H4 (cell line): ENCODE data around the gene SPDEF. TPM values are rescaled to one million over a fixed set of nuclear protein-coding genes. Genes with fewer than 3 reads are reported as not detected.

Source experiments
- DNase-seq: peaks from one replicate; pipeline ENCODE4 v3.0.0-alpha.2; 2015; ENCODE audit warnings: low spot score
- total RNA-seq: library from RNA; depleted of rRNA; stranded (reverse); fragments of >200 nt; shearing (Covaris generic); gene quantifications from 2 replicates; pipeline ENCODE4 v1.2.3, GENCODE V29; 2014

The SPDEF gene
- total RNA-seq, 1 experiment from 2014 or later = not detected

DNA sequence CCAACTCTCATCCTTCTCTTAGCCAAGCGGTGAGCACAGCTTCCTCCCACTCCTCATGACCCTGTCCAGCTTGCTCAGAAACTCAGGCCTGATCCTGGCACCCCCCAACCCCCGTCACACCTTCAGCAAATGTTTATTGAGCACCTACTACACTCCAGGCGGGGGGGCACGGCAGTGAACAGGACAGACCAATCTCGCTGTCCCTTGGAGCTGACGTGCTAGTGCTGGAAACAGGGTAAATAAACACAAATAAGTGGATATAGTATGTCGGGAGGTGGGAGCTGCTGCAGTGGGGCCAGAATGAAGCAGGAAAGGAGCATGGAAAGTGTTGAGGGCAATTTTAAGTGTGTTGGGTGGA, 7.4 kb upstream of the SPDEF start:
- no peak for DNase-seq

DNA sequence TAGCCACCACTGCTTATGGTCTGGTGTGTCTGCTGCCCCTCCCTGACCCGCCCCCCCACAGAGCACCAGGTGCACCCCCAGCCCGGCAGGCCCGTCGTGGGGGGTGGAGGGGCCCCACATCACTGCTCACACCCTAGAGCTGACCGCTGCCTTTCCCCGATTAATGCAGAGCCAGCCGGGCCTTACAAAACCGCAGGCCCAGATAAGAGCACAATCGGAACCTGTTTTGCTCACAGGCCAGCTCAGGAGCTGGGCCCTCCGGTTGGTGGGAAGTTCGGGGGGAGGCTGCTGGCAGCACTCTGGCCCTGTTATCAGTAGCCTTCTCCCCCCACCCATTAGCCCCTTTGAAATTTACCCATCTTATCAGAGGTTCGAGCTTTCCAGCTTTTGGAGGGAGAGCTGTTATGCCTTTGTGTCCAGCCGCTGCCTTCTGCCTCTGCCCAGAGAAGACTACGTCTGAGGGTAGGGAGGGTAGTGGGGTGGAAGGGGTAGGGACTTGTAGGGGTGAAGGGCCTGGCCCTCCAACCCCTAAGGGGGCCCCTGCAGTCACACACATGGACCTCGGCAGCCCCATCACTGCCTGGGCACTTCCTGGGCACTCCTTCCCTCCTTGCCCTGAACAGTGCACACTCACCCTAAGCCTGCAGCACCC, 6.9 kb upstream of the SPDEF start:
- no peak for DNase-seq

DNA sequence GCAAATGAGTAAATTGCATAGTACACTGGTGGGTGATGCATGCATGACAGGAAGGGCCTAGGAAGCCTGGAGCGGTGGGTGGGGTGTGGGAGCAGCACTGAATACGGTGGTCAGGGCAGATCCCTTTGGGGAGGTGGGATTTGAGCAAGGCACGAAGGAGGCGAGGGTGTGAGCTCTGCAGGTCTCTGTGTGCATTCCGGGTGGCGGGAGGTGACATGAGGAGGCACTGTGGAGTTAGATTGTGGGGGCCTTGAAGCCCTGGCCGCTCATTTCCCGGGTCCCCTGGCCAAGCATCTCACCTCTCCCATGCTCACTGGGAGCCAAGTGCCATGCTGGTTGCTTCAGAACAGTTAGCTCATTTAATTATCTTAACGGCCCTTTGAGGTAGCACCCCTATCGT, 6.2 kb upstream of the SPDEF start:
- no peak for DNase-seq

DNA sequence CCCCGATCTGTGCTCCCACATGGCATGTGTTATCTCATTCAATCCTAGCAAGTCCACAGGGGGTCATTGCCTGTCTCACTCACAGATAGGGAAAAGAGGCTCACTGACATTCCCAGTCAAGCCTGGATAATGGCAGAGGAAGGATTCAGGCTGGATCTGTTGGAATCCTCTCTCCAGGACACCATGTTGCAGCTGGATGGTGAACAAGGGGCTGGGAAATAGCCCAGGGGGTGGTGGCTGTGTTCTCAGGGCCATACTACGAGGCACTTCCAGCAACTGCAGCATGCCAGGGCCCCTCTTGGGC, 5.0 kb upstream of the SPDEF start:
- no peak for DNase-seq

DNA sequence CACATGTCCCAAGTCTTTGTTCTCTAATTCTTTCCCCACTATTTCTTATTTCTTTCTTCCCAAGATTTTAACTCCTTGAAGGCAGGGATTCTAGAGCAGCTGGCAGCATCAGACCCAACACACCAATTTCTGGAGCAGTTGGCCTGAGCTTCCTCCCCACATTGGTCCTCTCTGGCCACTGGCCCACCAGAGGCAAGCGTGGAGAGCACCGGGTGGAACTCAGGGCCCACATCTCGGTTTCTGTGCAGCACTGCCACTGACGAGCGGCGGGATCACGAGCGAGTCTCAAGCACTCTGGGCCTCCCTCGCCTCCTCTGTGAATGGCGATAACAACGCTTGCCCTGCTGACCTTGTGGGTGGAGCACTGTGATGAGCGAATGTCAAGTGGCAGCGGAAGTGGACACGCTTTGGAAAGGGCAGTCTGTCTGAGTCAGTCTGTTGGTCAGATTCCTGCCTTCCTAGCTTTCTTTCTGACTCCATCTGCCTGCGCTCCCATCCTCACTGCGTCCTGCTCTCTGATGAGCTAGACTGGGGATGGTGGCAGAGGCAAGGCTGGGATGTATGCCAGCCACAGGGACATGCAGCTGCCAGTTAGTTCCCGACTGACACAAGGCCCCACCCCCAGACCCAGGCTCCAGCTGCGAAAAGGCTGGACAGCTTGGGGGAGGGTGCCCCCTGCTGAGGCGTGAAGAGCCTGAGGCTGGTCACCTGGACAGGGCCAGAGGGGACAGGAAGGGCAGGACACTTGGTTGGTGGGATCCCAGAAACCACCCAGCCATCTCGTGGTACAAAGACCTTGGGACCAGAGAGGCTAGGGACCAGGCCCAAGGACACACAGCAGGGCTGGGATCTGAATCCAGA, 4.5 kb upstream of the SPDEF start:
- DNase-seq = no peak

DNA sequence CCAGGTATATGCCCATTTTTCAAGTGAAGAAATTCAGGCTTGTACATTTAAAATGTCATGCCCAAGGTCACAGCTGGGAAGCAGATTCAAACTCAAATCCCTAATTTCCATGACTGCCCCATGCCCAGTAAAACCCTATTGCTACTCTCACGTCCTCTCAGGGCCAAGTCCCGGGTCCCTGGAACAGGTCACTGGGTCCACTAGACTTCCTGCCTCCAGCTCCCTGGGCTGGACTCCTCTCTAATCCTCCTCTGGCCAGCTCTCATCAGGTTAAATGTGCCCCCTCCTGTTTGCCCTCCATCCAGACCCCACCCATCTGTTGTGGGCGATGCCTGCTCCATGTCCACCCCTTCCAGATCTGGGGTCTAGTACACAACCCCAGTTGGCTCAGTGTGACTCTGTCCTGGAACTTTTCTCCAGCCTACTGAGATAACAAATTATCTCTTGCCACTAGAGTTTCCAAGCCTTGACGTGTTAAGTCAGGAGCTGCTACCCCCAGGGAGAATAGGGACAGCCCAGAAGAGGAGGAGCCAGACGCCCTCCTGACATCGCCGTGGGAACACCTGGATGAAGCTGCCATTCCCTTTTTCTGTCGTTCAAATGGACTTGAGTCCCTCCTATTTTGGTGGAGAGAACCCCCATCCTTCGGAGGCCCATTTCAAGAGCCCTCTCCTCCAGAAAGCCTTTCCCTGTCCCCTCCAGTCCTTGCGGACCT, 3.7 kb upstream of the SPDEF start:
- DNase-seq = no peak

DNA sequence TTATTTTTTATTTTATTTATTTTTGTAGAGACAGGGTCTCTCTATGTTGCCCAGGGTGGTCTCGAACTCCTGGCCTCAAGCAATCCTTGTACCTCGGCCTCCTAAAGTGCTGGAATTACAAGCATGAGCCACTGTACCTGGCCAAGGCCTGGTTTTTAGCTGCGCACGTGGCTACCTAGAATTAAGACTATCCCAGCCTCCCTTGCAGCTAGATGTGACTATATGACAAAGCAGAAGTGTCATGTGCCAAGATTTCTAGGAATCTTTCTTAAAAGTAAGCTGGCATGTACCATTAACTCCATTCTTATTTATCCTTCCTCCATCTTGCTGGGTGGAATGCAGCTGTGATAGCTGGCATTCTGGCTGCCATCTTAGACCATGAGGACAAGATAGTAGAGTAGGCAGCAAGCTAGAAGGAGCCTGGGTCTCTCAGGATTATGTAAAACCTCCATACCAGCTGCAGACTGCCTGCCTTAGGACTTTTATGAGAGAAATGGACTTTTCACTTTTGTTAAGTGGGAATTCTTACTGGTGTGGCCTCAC, 2.1 kb upstream of the SPDEF start:
- no peak for DNase-seq

DNA sequence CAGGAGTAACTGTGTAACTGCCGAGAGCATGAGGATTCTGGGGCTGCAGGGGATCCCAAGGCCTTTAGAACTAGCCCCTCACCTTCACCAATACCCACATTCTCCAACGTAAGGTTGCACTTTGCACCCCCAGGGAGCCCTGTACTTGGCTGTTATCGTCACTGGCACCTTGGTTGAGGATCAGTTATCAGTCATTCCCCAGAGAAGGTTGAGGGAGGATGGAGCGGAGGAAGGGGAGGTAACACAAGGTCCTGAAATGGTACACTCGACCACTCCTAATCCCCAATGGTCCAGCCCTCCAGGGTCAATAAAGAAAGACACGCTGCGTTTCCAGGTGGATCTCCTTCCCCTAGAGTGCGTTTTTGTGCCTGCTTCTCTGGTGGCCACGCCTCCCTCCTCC, 1.1 kb upstream of the SPDEF start:
- no peak for DNase-seq

DNA sequence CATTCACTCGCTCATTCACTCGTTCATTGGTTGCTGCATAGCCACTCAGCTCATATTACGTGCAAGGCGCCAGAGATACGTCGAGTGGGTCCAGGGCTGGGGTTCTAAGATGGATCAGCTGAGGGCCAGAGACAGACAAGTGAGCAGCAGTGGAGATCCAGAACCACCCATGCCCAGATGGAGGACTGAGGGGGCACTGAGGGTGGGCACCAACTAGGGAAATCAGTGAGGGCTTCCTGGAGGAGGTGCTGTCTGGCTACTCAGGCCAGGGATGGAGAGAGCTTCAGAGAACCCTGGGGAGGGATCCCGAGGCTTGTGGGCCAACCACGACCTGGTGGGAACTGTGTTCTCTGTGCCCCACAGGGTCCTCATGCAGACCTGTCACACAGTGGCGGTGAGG, 364 bp upstream of the SPDEF start:
- DNase-seq = no peak

DNA sequence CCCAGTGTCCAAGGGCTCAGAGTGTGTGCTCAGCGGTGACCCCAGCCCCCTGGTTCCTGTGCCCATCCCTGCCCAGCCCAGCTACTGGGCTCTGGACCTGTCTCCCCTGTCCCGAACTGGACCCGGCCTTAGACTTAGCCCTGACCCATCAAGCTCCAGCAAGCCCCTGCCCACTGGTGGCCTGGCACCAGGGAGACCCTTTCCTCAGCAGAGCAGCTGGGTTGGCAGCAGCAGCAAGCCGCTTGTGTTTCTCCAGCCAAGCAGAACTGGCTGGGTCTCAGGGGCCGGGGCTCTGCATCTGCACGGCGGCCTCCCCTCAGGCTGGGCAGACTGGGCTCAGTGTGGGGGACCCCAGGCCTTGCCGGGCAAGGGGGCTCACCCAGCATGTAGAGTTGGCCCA, 801 bp downstream of the SPDEF start:
- no peak for DNase-seq

DNA sequence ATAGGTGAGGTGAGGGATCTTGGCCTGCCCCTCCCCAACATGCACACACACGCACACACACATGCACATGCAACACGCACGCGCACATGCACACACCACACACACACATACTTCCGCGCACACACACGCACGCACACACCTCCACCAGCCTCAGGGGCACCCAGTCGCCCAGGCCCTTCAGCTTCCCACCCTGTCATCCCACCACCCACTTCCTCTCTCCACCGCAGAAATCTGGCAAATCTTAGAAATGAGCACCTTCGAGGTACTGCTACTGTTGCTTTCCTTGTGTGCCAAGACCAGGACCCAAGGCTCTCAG, 1.2 kb downstream of the SPDEF start:
- no peak for DNase-seq

DNA sequence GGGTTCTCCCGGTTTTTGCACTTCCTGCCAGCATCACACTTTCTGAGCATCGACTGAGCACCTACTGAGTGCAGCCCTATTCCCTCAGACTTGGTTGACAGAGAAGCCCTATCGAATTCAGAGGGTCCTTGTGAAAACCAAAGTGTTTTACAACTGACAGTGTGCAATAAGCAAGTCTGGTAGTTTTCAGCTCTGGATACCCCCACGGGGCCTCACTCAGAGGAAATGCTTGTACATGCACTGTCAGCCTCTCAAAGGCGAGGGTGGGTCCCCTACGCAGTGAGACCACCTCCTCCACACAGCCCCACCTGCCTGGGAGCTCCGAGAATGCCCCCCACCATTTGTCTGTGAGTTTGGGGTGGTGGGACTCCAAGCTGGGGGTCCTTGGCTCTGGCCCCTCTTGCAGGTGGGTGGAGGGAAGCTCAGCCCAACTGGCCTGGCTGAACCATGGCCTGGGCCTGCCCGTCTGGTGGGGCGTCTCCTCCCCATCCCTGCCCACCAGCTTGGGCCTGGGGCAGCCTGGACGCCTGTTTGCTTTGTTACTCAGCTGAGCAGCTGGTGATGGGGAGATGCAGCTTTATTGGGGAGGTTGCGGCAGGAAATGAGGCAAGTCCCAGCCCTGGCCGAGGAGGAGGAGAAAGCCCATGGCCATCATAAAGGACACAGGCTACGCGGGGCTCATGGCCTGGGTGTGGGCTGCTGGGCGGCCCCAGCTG, 1.7 kb downstream of the SPDEF start:
- DNase-seq = no peak

DNA sequence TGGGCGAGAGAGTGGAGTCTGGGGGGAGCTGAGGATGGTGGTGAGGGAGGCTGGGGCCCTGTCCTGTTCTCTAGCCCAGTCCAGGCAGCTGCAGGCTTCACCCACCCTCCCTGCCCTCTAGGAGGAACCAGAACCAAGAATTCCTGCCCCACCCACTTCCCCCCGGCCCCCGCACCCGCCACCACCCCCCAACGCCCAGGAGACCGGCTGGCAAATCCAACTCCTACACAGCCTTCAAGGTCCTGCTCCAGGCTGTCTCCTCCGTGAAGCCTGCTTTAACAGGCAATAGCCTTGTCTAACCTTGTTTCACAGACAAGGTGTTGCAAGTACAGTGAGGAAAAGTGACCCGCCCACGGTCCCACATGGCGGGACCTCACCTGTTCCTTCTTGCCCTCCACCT, 2.4 kb downstream of the SPDEF start:
- no peak for DNase-seq

DNA sequence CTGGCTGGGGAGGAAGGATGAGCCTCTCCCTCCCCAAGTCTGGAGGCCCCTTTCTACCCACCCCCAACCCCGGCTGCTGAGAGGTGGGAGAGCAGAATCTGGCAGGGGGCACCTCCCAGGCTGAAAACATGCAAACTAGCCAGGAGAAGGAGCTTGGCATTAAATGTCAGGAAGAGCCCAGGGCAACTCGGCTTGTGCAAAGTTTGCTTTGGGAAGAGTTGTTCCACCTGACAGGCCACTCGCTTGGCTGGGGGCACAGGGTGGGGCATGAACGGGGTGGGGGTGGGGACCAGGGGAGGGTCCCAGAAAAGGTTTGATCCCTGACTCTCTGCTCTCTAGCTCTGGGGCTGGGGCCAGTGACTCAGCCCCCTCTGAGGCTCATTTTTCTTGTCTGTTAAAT, 3.0 kb downstream of the SPDEF start:
- DNase-seq = no peak

DNA sequence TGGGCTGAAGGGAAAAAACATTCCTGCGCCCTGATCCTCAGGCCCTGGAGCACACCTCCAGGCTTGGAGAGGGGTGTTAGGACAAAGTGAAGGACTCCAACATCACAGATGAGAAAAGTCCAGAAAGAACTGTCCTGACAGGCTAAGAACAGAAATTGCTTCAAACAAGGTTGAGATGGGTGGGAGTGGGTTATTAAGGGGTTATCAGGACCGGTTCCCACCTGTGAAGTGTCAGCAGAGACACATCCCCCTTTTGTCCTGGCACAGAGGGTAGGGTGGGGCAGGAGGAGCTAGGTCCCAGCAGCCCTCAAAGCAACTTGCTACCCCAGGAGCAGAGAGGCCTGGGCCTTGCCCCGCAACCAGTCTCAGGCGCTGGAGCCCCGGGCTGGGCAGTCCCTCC, 3.5 kb downstream of the SPDEF start:
- no peak for DNase-seq

DNA sequence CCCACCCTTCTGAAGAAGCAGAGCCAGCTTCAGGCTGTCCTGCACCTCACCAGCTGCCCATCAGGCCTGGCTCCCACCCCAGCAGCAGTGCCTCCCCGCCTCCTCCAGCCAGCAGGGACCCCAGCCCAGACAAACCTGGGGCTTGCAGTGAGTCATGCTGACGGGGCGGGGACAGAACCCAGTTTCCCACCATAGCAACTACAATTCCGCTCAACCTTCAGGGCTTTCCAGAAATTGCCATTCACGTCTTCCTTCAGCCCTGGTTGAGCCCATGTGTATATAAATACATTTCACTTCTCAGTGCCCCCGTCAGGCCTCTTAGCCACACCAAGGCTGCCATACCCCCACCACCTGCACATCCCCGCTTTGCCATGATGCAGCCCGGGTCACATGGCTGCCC, 4.4 kb downstream of the SPDEF start:
- no peak for DNase-seq

DNA sequence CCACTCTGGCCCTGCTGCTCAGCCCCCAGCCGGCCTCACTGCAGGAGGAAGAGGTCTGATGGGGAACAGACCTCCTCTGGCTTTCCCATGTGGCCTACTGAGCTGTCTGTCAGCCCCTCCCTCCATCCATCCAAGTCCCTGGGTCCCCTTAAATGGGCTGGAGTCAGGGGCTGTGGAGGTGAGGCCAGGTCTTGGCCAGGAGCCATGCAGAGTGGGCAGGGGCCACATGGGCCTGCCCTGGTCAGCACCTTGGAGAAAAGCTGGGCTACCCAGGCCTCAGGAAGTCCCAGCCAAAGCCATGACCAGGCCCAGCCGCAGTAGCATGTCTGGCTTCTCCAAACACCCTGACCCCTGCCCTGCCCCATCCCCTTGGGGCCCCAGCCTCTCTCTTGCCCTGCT, 6.3 kb downstream of the SPDEF start:
- no peak for DNase-seq

DNA sequence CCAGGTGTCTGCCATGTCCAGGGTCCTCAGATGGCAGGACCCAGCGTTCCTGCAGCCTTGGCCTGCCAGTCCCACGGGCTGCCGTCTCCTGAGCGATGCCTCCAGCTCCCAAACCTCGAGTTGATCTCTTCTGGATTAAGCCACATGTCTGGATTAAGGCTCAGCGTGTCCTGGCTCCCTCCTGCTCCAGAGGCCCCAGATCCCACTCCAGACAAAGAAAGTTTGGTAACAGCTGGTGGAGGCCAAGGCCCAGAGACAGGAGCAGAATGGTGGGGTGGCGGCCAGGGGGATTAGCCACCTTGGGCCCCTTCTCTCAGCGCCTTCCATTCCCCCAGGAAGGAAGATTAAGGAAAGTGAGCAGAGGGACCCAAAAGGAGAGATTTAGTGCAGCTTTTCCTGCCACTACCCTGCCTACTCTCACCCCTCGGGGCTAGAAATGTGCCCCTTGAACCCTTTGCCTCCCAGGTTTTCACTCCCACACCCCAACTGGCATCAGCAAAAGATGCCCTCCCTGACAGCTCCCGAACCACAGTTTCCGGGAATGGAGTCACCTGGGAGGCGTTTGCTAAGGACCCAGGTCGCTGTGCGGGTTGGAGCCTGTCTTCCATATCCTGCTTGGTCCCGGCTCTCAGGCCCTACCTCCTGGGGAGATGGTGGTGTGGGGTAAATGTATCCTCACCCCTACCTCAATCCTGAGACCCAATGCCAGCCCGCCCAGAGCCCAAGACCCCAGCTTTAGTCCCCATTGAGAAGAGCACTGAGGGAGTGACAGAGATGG, 6.9 kb downstream of the SPDEF start:
- no peak for DNase-seq

DNA sequence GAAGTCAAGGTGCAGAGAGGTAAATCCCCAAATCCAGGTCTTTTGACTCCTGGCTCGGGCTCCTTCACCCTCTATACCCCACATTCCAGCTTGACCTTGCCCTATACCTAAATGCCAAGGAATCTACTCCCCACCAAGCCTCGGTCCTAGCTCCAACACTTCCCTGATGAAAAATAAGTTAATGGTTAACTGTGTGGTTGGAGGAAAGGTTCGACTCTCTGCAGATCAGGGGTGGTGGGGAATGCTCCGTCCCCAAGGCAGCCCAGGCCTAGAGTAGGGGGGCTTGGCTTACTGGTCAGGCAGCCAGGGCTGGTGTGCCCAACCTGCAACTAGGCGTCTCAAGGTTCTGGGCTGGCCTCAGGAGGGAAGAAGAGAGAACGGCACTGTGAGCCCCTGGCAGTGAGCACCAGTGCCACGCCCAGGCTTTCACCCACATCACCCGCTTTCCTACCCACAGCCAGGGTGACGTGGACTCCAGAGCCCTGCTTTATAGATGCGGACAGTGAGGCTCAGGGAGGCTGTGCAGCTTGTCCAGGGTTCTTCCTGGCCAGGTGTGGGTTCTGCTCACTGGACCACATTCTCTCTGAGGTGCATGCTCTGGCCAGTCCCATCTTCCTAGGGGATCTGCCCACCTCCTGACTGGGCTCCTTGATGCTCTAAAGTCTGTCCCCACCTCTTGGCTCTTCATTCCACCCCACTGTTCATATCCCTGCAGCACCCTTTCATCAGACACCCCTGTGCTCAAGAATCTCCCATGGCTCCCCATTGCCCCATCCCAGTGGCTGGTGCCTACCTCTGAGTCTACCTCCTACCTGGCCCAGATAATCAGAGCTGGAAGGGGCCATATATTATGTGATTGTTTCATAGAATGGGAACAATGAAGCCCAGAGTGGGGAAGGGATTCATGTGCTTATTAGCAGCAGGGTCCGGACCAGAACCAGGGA, 8.2 kb downstream of the SPDEF start:
- DNase-seq = no peak

DNA sequence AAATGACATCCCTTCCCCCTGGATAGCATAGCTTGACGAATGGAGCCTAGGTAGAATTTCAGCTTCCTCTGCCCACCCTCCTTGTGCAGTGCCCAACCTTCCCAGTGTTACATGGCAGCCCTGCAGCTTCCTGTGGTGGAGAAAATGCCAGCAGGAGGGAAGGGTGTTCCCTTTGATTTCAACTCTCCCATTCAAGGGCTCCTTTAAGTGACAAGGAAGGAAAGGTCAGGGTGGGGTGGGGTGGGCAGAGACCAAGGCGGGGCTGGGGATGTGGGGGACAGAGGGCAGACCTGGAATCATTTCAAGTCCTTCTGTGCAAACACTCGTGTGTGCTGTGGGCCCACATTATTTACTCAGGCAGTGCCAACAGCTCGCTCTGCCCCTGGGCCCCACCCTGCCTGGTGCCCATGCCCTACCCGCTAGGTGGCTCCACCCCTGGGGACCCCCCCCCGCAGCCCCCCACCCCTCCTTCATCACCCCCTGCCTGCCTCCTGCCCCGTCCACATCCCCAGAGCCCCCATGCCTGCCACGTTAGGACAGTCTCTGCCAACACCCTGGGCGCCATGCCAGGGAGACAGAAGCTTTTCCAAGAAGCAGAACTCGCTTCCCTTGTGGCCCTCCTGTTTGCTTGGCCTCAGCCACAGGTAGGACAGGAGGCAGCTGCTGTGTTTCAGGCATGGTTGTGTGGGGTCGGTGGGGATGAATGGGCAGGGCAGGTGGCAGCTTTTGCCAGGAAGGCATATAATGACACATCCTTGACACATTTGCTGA, 9.4 kb downstream of the SPDEF start:
- DNase-seq = peak; percentile 58
